Effector memory CD8-positive, alpha-beta T cell (primary cell): ENCODE data around the gene CYP2U1.
"Not testable (repeated sequence)": the region's sequence is repeated elsewhere in the genome, so short reads cannot be mapped to it uniquely, and the experiment has no call there.

Experiments
- ATAC-seq: fragments of 150-1000 bp; cut with Tn5 transposase; replicated peaks from 2 replicates; pipeline ENCODE4 v1.10.0; 2021; ENCODE audit warnings: mild to moderate bottlenecking, moderate library complexity
- DNase-seq, 3 experiments: peaks; one replicate each; pipeline ENCODE4 v3.0.0; 2021
- H3K27ac Mint-ChIP-seq, 2 donors: one replicate each; pipeline ENCODE4 v1.8.0; 2022; ENCODE audit warnings: mild to moderate bottlenecking in 2 of 2, mixed read lengths in 2 of 2, moderate library complexity in 2 of 2
- H3K27me3 Mint-ChIP-seq, 2 donors: one replicate each; pipeline ENCODE4 v1.8.0; 2022; ENCODE audit warnings: mixed read lengths in 2 of 2
- H3K36me3 Mint-ChIP-seq: one replicate; pipeline ENCODE4 v1.8.0; 2022; ENCODE audit warnings: mild to moderate bottlenecking, moderate library complexity, mixed read lengths; ENCODE audit not compliant: insufficient read depth
- H3K4me1 Mint-ChIP-seq, 2 donors: one replicate each; pipeline ENCODE4 v1.8.0; 2022; ENCODE audit warnings: low read depth in 2 of 2, mixed read lengths in 2 of 2
- H3K4me3 Mint-ChIP-seq, 2 donors: one replicate each; pipeline ENCODE4 v1.8.0; 2022; ENCODE audit warnings: mild to moderate bottlenecking in 2 of 2, mixed read lengths in 2 of 2, moderate library complexity in 2 of 2
- H3K9me3 Mint-ChIP-seq, 2 donors: one replicate each; pipeline ENCODE4 v1.8.0; 2022; ENCODE audit warnings: mixed read lengths in 2 of 2

CYP2U1 gene

GRCh38 chr4:107901213-107901934 is 30.0 kb upstream of the CYP2U1 start:
- Mint-ChIP-seq H3K27ac (no peak overlapping the region), H3K4me3 (no peak overlapping the region), H3K36me3 (no peaks in the 10 kb centered on the region), H3K4me1 (no peaks in the 10 kb centered on the region), H3K27me3 (peaks cover 43 to 54% of the 10 kb centered on the region in 2 donors), H3K9me3 (no peaks in the 10 kb centered on the region)
- ATAC-seq (no peak), DNase-seq (no peak)

GRCh38 chr4:107902715-107903114 is 28.6 kb upstream of the CYP2U1 start:
- Mint-ChIP-seq H3K4me1 (no peaks in the 10 kb centered on the region), H3K27me3 (peaks cover 43 to 54% of the 10 kb centered on the region in 2 donors), H3K4me3 (no peak overlapping the region), H3K27ac (no peak overlapping the region), H3K9me3 (no peaks in the 10 kb centered on the region), H3K36me3 (no peaks in the 10 kb centered on the region)
- ATAC-seq: no peak
- DNase-seq: no peak

- peaks cover 47 to 49% of the 10 kb centered on the region in 2 donors for H3K27me3 Mint-ChIP-seq
- not testable (repeated sequence) for H3K36me3 Mint-ChIP-seq, ATAC-seq, H3K9me3 Mint-ChIP-seq, H3K4me3 Mint-ChIP-seq, DNase-seq, H3K27ac Mint-ChIP-seq, H3K4me1 Mint-ChIP-seq
These were observed 26.3 kb upstream of the CYP2U1 start for GRCh38 chr4:107905082-107905481.

- Mint-ChIP-seq H3K9me3 (no peaks in the 10 kb centered on the region), H3K27ac (no peak overlapping the region), H3K27me3 (peaks cover 34 to 50% of the 10 kb centered on the region in 2 donors), H3K36me3 (no peaks in the 10 kb centered on the region), H3K4me3 (no peak overlapping the region), H3K4me1 (no peaks in the 10 kb centered on the region)
- no peak for ATAC-seq
- DNase-seq: no peak
These were observed 24.8 kb upstream of the CYP2U1 start for GRCh38 chr4:107906458-107907100.

- Mint-ChIP-seq H3K36me3 (no peaks in the 10 kb centered on the region), H3K27me3 (peaks cover 16 to 34% of the 10 kb centered on the region in 2 donors), H3K4me3 (no peak overlapping the region), H3K9me3 (no peaks in the 10 kb centered on the region), H3K27ac (no peak overlapping the region), H3K4me1 (no peaks in the 10 kb centered on the region)
- no peak for DNase-seq
- ATAC-seq: no peak
These were observed 23.0 kb upstream of the CYP2U1 start for GRCh38 chr4:107908377-107908776.

- Mint-ChIP-seq H3K4me1 (no peaks in the 10 kb centered on the region), H3K4me3 (no peak overlapping the region), H3K27ac (no peak overlapping the region), H3K27me3 (peaks cover 25 to 31% of the 10 kb centered on the region in 2 donors), H3K9me3 (no peaks in the 10 kb centered on the region), H3K36me3 (no peaks in the 10 kb centered on the region)
- peak; percentile 89 for ATAC-seq
- DNase-seq: peak; percentile 44 to 54 (median 49)
These were observed 18.0 kb upstream of the CYP2U1 start for GRCh38 chr4:107913283-107913899.

- Mint-ChIP-seq H3K9me3 (peaks cover 0 to 2% of the 10 kb centered on the region in 2 donors), H3K4me1 (no peaks in the 10 kb centered on the region), H3K27ac (no peak overlapping the region), H3K36me3 (no peaks in the 10 kb centered on the region), H3K4me3 (no peak overlapping the region), H3K27me3 (peaks cover 38 to 41% of the 10 kb centered on the region in 2 donors)
- ATAC-seq (no peak), DNase-seq (no peak)
These were observed 16.1 kb upstream of the CYP2U1 start for GRCh38 chr4:107915220-107915619.

GRCh38 chr4:107916623-107917022 is 14.7 kb upstream of the CYP2U1 start:
- Mint-ChIP-seq H3K27me3 (peaks cover 42 to 49% of the 10 kb centered on the region in 2 donors), H3K4me3 (no peak overlapping the region), H3K36me3 (no peaks in the 10 kb centered on the region), H3K9me3 (peaks cover 0 to 2% of the 10 kb centered on the region in 2 donors), H3K4me1 (no peaks in the 10 kb centered on the region), H3K27ac (no peak overlapping the region)
- DNase-seq: no peak
- ATAC-seq: no peak

- no peak overlapping the region for H3K27ac Mint-ChIP-seq
- no peaks in the 10 kb centered on the region for H3K4me1 Mint-ChIP-seq
- H3K9me3 Mint-ChIP-seq: peaks cover 0 to 2% of the 10 kb centered on the region in 2 donors
- H3K27me3 Mint-ChIP-seq: peaks cover 45 to 54% of the 10 kb centered on the region in 2 donors
- no peak for DNase-seq
- ATAC-seq: no peak
- no peaks in the 10 kb centered on the region for H3K36me3 Mint-ChIP-seq
- H3K4me3 Mint-ChIP-seq: no peak overlapping the region
These were observed 13.8 kb upstream of the CYP2U1 start for GRCh38 chr4:107917500-107917899.

- peaks cover 43 to 49% of the 10 kb centered on the region in 2 donors for H3K27me3 Mint-ChIP-seq
- no peaks in the 10 kb centered on the region for H3K36me3 Mint-ChIP-seq
- no peak for ATAC-seq
- peaks cover 0 to 2% of the 10 kb centered on the region in 2 donors for H3K9me3 Mint-ChIP-seq
- no peak overlapping the region for H3K27ac Mint-ChIP-seq
- H3K4me1 Mint-ChIP-seq: no peaks in the 10 kb centered on the region
- no peak for DNase-seq
- no peak overlapping the region for H3K4me3 Mint-ChIP-seq
These were observed 8.6 kb upstream of the CYP2U1 start for GRCh38 chr4:107922486-107923473.

GRCh38 chr4:107925713-107926112 is 5.6 kb upstream of the CYP2U1 start:
- not testable (repeated sequence) for H3K36me3 Mint-ChIP-seq, H3K27ac Mint-ChIP-seq, ATAC-seq, H3K9me3 Mint-ChIP-seq, H3K4me1 Mint-ChIP-seq, H3K4me3 Mint-ChIP-seq, DNase-seq
- H3K27me3 Mint-ChIP-seq: peaks cover 19 to 24% of the 10 kb centered on the region in 2 donors

GRCh38 chr4:107926875-107927274 is 4.5 kb upstream of the CYP2U1 start:
- DNase-seq, H3K9me3 Mint-ChIP-seq, ATAC-seq, H3K4me3 Mint-ChIP-seq, H3K36me3 Mint-ChIP-seq, H3K27ac Mint-ChIP-seq, H3K4me1 Mint-ChIP-seq: not testable (repeated sequence)
- peaks cover 11 to 13% of the 10 kb centered on the region in 2 donors for H3K27me3 Mint-ChIP-seq

GRCh38 chr4:107931775-107932321 is 499 bp downstream of the CYP2U1 start:
- Mint-ChIP-seq H3K4me3 (peak overlapping the region; percentile 87 to 88), H3K27ac (peak overlapping the region; percentile 66 to 76), H3K4me1 (peaks cover 19 to 21% of the 10 kb centered on the region in 2 donors), H3K36me3 (peaks cover 3% of the 10 kb centered on the region), H3K27me3 (no peaks in the 10 kb centered on the region), H3K9me3 (no peaks in the 10 kb centered on the region)
- peak; percentile 12 for ATAC-seq
- peak; percentile 4 to 17 (median 14) for DNase-seq
